IMR-90 (cell line): ENCODE data around the gene NCLN. TPM values are rescaled to one million over a fixed set of nuclear protein-coding genes. Genes with fewer than 3 reads are reported as not detected.
A peak's percentile ranks its signal among the peaks of the same experiment; 100 is the strongest.

Experiments used
- ATAC-seq: fragments of 200-7000 bp; cut with Tn5 transposase; 2 replicates; pipeline ENCODE4 v1.9.1; 2020; ENCODE audit warnings: low read depth, mild to moderate bottlenecking, moderate library complexity
- BruUV-seq: library from RNA; stranded (reverse); fragments of 400-500 nt; replicated peaks from 2 replicates; lab custom pipeline; 2021; lab: Mats Ljungman, UMichigan
- CTCF ChIA-PET: fragments of 300-600 bp; formaldehyde crosslinking; extraction: SDS; loops from one replicate; lab custom pipeline; 2021; ENCODE audit warnings: antibody characterized with exemption; lab: Yijun Ruan, JAX
- POLR2A ChIA-PET: fragments of 300-600 bp; sonication (Branson Sonifier 250); formaldehyde crosslinking; loops from one replicate; lab custom pipeline; 2022; ENCODE audit warnings: antibody characterized with exemption; ENCODE audit not compliant: unreplicated experiment; lab: Charles Lee
- DNase-seq: peaks from one replicate; pipeline ENCODE4 v3.0.0; 2013
- H2AFZ ChIP-seq: replicated peaks from 2 replicates; pipeline ENCODE3; 2013; ENCODE audit warnings: low read length, mild to moderate bottlenecking; ENCODE audit not compliant: poor library complexity
- H2AK5ac ChIP-seq: 2 replicates; pipeline ENCODE4 v1.6.1; 2013; ENCODE audit warnings: low read depth, low read length, inconsistent platforms
- H2AK9ac ChIP-seq: replicated peaks from 2 replicates; pipeline ENCODE3; 2013; ENCODE audit warnings: mild to moderate bottlenecking, low read depth, low read length, moderate library complexity; ENCODE audit not compliant: poor library complexity
- H2BK120ac ChIP-seq: 2 replicates; pipeline ENCODE4 v1.6.1; 2013; ENCODE audit warnings: low read depth, low read length, inconsistent platforms
- H2BK15ac ChIP-seq: 3 replicates; pipeline ENCODE4 v1.6.1; 2013; ENCODE audit warnings: low read depth, low read length, inconsistent platforms
- H2BK20ac ChIP-seq: 2 replicates; pipeline ENCODE4 v1.6.1; 2013; ENCODE audit warnings: low read depth, mild to moderate bottlenecking, inconsistent platforms, low read length, moderate library complexity
- H2BK5ac ChIP-seq: 2 replicates; pipeline ENCODE4 v1.6.1; 2013; ENCODE audit warnings: mild to moderate bottlenecking, low read depth, low read length, inconsistent platforms; ENCODE audit not compliant: poor library complexity, severe bottlenecking
- H3K14ac ChIP-seq: replicated peaks from 2 replicates; pipeline ENCODE4 v1.6.1; 2013; ENCODE audit warnings: low read depth, low read length, inconsistent platforms
- H3K18ac ChIP-seq: 2 replicates; pipeline ENCODE4 v1.6.1; 2013; ENCODE audit warnings: low read depth, low read length, control low read depth
- H3K23ac ChIP-seq: 2 replicates; pipeline ENCODE4 v1.6.1; 2013; ENCODE audit warnings: low read depth, low read length, inconsistent platforms
- H3K27ac ChIP-seq: 2 replicates; pipeline ENCODE4 v1.5.1; 2013; ENCODE audit warnings: mild to moderate bottlenecking, control low read depth, low read length; ENCODE audit not compliant: insufficient read depth
- H3K27me3 ChIP-seq: 2 replicates; pipeline ENCODE4 v1.6.1; 2013; ENCODE audit warnings: low read length; ENCODE audit not compliant: control insufficient read depth, insufficient read depth
- H3K36me3 ChIP-seq: 2 replicates; pipeline ENCODE4 v1.6.1; 2013; ENCODE audit warnings: low read length, mixed read lengths; ENCODE audit not compliant: control insufficient read depth, insufficient read depth
- H3K4ac ChIP-seq: 2 replicates; pipeline ENCODE4 v1.6.1; 2013; ENCODE audit warnings: low read depth, low read length, inconsistent platforms
- H3K4me1 ChIP-seq: 2 replicates; pipeline ENCODE4 v1.6.1; 2013; ENCODE audit warnings: low read length, mixed read lengths; ENCODE audit not compliant: control insufficient read depth, insufficient read depth
- H3K4me2 ChIP-seq: 2 replicates; pipeline ENCODE4 v1.6.1; 2013; ENCODE audit warnings: low read depth, mild to moderate bottlenecking, control low read depth, low read length, moderate library complexity
- H3K4me3 ChIP-seq: 2 replicates; pipeline ENCODE4 v1.5.1; 2013; ENCODE audit warnings: low read depth, mild to moderate bottlenecking, control low read depth, low read length, moderate library complexity; ENCODE audit not compliant: insufficient read depth
- H3K56ac ChIP-seq: 2 replicates; pipeline ENCODE4 v1.6.1; 2013; ENCODE audit warnings: low read length, inconsistent platforms; ENCODE audit not compliant: insufficient read depth; ENCODE audit errors: extremely low read depth
- H3K79me1 ChIP-seq, 2 experiments: 2 replicates each; pipeline ENCODE4 v1.6.1; 2013; ENCODE audit warnings: low read length in 2 of 2, inconsistent platforms in 1 of 2, low read depth in 1 of 2
- H3K9ac ChIP-seq: 2 replicates; pipeline ENCODE4 v1.6.1; 2013; ENCODE audit warnings: low read depth, low read length, control low read depth
- H3K9me1 ChIP-seq: 2 replicates; pipeline ENCODE4 v1.6.1; 2013; ENCODE audit warnings: low read length, inconsistent platforms; ENCODE audit not compliant: insufficient read depth
- H3K9me3 ChIP-seq: 2 replicates; pipeline ENCODE4 v1.6.1; 2013; ENCODE audit warnings: low read length; ENCODE audit not compliant: control insufficient read depth, insufficient read depth
- H4K20me1 ChIP-seq: 2 replicates; pipeline ENCODE4 v1.6.1; 2013; ENCODE audit warnings: low read length, inconsistent platforms; ENCODE audit not compliant: insufficient read depth
- H4K5ac ChIP-seq: 2 replicates; pipeline ENCODE4 v1.6.1; 2013; ENCODE audit warnings: mild to moderate bottlenecking, low read depth, low read length, control low read depth
- H4K8ac ChIP-seq, 2 experiments: 2 replicates each; pipeline ENCODE4 v1.6.1; 2013; ENCODE audit warnings: low read depth in 2 of 2, low read length in 2 of 2, control low read depth in 1 of 2, inconsistent platforms in 1 of 2
- H4K91ac ChIP-seq: 2 replicates; pipeline ENCODE4 v1.6.1; 2013; ENCODE audit warnings: low read depth, low read length, inconsistent platforms; ENCODE audit not compliant: insufficient read depth
- BHLHE40 ChIP-seq: fragments of 150-350 bp; IDR thresholded peaks from 2 replicates; pipeline ENCODE4 v1.6.1; 2016; ENCODE audit warnings: mild to moderate bottlenecking, low read depth, low read length
- CEBPB ChIP-seq: IDR thresholded peaks from 2 replicates; pipeline ENCODE4 v1.6.1; 2012; ENCODE audit warnings: low read depth, low read length, improper control_type of control experiment
- CHD1 ChIP-seq: IDR thresholded peaks from 2 replicates; pipeline ENCODE4 v1.6.1; 2012; ENCODE audit warnings: low read depth, low read length, improper control_type of control experiment
- FOS ChIP-seq: fragments of 150-350 bp; IDR thresholded peaks from 2 replicates; pipeline ENCODE4 v1.6.1; 2016; ENCODE audit warnings: low read depth, low read length
- MAFK ChIP-seq: IDR thresholded peaks from 2 replicates; pipeline ENCODE4 v1.6.1; 2012; ENCODE audit warnings: low read depth, low read length, improper control_type of control experiment
- MAZ ChIP-seq: IDR thresholded peaks from 2 replicates; pipeline ENCODE4 v1.6.1; 2012; ENCODE audit warnings: low read depth, mild to moderate bottlenecking, low read length, improper control_type of control experiment, moderate library complexity, borderline replicate concordance
- MXI1 ChIP-seq: IDR thresholded peaks from 2 replicates; pipeline ENCODE4 v1.6.1; 2012; ENCODE audit warnings: low read depth, mild to moderate bottlenecking, low read length, moderate library complexity, borderline replicate concordance
- NFE2L2 ChIP-seq: fragments of 150-350 bp; IDR thresholded peaks from 2 replicates; pipeline ENCODE4 v1.6.1; 2016; ENCODE audit warnings: low read depth, mild to moderate bottlenecking, low read length
- POLR2A ChIP-seq: IDR thresholded peaks from 2 replicates; pipeline ENCODE4 v1.6.1; 2012; ENCODE audit warnings: mild to moderate bottlenecking, low read depth, low read length
- RAD21 ChIP-seq: IDR thresholded peaks from 2 replicates; pipeline ENCODE4 v1.6.1; 2012; ENCODE audit warnings: low read length, improper control_type of control experiment
- RFX5 ChIP-seq: IDR thresholded peaks from 2 replicates; pipeline ENCODE4 v1.8.0; 2012; ENCODE audit warnings: low read depth, mild to moderate bottlenecking, low read length, moderate library complexity
- SMC3 ChIP-seq: fragments of 150-350 bp; IDR thresholded peaks from 2 replicates; pipeline ENCODE4 v1.6.1; 2016; ENCODE audit warnings: low read depth, mild to moderate bottlenecking, antibody characterized with exemption, low read length, moderate library complexity
- USF2 ChIP-seq: fragments of 150-350 bp; IDR thresholded peaks from 2 replicates; pipeline ENCODE4 v1.6.1; 2017; ENCODE audit warnings: mild to moderate bottlenecking, antibody characterized with exemption, low read length, low read depth
- WGBS, 2 experiments: methylation state at CpG; one replicate each; pipeline versions ENCODE4 v1.1.5 to v1.1.7; 2013; ENCODE audit warnings: missing lambda C conversion rate in 2 of 2; ENCODE audit not compliant: insufficient read length in 1 of 2; ENCODE audit errors: extremely low coverage in 2 of 2; 5-methylcytosine and 5-hydroxymethylcytosine counted together
- dilution Hi-C: fragments of 300-500 bp; cut with HindIII; formaldehyde crosslinking; loops from one replicate; pipeline ENCODE4 v1.14.3; 2018; ENCODE audit warnings: low sequenced_read_pairs; ENCODE audit not compliant: unreplicated experiment
- in situ Hi-C: fragments of 300-500 bp; cut with MboI; formaldehyde crosslinking; loops from 3 replicates; pipeline ENCODE4 v1.14.3; 2019; ENCODE audit warnings: low sequenced_read_pairs, inconsistent platforms, mixed read lengths
- intact Hi-C: fragments of 100-400 bp; cut with micrococcal nuclease; formaldehyde crosslinking; loops from 2 replicates; pipeline ENCODE4 v1.10.0; 2022
- polyA plus RNA-seq, 3 experiments: library from polyadenylated mRNA; depleted of rRNA; stranded (reverse); fragments of >200 nt; gene quantifications; 2 replicates each; pipeline ENCODE4 v1.2.3, GENCODE V29; 2012; ENCODE audit warnings: low replicate concordance in 1 of 3
- total RNA-seq: library from RNA; depleted of rRNA; stranded (reverse); fragments of >200 nt; gene quantifications from 2 replicates; pipeline ENCODE4 v1.2.3, GENCODE V29; 2012
- TF ChIP-seq, protein P1 (sequence below): conservative IDR thresholded peaks from 2 replicates; pipeline ENCODE4 v1.5.1; 2012; ENCODE audit warnings: mild to moderate bottlenecking, low read depth, low read length, improper control_type of control experiment

NCLN gene
- total and polyA plus RNA-seq, 2 of the 4 experiments (the other 2 are of a cell fraction), result 32.8 to 90.8 TPM

DNA sequence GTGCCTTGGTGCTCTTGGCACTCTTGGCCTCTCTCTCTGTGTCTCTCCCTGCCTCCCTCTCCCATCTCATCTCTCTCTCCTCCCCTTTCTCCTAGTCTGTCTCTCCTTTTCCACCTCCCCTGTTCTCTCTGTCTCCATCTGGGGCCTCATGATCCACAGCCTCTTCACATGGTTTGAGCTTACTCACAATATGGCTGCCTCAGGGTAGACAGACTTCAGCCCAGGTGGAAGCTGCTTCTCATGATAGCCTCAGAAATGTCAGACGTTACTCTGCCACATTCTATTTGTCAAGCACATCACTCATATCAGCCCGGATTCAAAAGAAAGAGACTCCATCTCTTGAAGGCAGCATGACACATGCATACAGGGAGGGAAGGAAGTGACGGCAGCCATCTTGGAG lies 25.5 kb upstream of the NCLN start:
- Histone ChIP-seq H3K14ac (no peak overlapping the region), H4K5ac (no peak overlapping the region), H3K4me1 (no peaks in the 10 kb centered on the region; the same call in 1 of the 2 replicates), H3K4me3 (no peak overlapping the region), H3K23ac (no peak overlapping the region), H3K27ac (no peak overlapping the region), H2BK120ac (no peak overlapping the region), H2AK9ac (no peak overlapping the region), H3K4me2 (no peak overlapping the region), H2AK5ac (peak overlapping the region; percentile 43; the same call in 1 of the 2 replicates), H3K56ac (no peak overlapping the region), H3K9me3 (peaks cover 4% of the 10 kb centered on the region; the same call in 1 of the 2 replicates), H2BK15ac (peak overlapping the region; percentile 21; the same call in 1 of the 3 replicates), H4K91ac (peak overlapping the region; percentile 28; the same call in 1 of the 2 replicates), H3K18ac (no peak overlapping the region), H3K36me3 (no peaks in the 10 kb centered on the region), H3K9ac (no peak overlapping the region), H2AFZ (peak overlapping the region; percentile 44), H3K79me1 (peaks cover 0 to 10% of the 10 kb centered on the region in 2 experiments; a peak in 2 of 4 replicates), H3K27me3 (no peaks in the 10 kb centered on the region), H3K4ac (no peak overlapping the region), H2BK5ac (no peak overlapping the region), H4K8ac (no peak overlapping the region), H2BK20ac (no peak overlapping the region), H4K20me1 (no peaks in the 10 kb centered on the region), H3K9me1 (peaks cover 9% of the 10 kb centered on the region)
- CTCF ChIA-PET, result no interaction called here
- ATAC-seq (no peak), DNase-seq (no peak)
- in situ Hi-C loops (loop anchor here (5.0 kb wide), 1 partner anchor 203 kb away; no protein-coding TSS in a partner anchor), dilution Hi-C loops (no loop called here), intact Hi-C loops (no loop called here)
- no TSS peak for BruUV-seq
- POLR2A ChIA-PET, result no interaction called here
- TF ChIP-seq CHD1 (no peak), NFE2L2 (no peak), RAD21 (no peak), MXI1 (no peak), MAFK (no peak), BHLHE40 (no peak), CEBPB (no peak), SMC3 (no peak), FOS (no peak), POLR2A (no peak), RFX5 (no peak), USF2 (no peak), MAZ (no peak)
- TF ChIP-seq, protein P1, sequence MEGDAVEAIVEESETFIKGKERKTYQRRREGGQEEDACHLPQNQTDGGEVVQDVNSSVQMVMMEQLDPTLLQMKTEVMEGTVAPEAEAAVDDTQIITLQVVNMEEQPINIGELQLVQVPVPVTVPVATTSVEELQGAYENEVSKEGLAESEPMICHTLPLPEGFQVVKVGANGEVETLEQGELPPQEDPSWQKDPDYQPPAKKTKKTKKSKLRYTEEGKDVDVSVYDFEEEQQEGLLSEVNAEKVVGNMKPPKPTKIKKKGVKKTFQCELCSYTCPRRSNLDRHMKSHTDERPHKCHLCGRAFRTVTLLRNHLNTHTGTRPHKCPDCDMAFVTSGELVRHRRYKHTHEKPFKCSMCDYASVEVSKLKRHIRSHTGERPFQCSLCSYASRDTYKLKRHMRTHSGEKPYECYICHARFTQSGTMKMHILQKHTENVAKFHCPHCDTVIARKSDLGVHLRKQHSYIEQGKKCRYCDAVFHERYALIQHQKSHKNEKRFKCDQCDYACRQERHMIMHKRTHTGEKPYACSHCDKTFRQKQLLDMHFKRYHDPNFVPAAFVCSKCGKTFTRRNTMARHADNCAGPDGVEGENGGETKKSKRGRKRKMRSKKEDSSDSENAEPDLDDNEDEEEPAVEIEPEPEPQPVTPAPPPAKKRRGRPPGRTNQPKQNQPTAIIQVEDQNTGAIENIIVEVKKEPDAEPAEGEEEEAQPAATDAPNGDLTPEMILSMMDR, result no peak
- no CpG with 5 or more reads among the region's 3 CpGs for WGBS, 2 experiments
